ENCODE data around the gene CDC42EP2.

The CDC42EP2 gene

GRCh38 chr11:65340226-65340625 is 25.6 kb downstream of the CDC42EP2 start:
- Histone ChIP-seq H3K27me3 (ENCODE audit: insufficient read depth, poor library complexity, severe bottlenecking) (no peaks in the 10 kb centered on the region), H3K4me3 (replicated peaks; ENCODE audit: insufficient read depth, low read length) (no peak overlapping the region), H3K27ac (replicated peaks) (no peak overlapping the region)
- no peak for DNase-seq (ENCODE audit: low read depth in 1 of 2, low spot score in 1 of 2)
- TF ChIP-seq REST (IDR thresholded peaks at IDR 0.05; ENCODE audit: insufficient replicate concordance, low read depth), result no peak
- no peak for TF ChIP-seq SPI1 (IDR thresholded peaks at IDR 0.05; ENCODE audit: borderline replicate concordance, low read depth)
- no peak for TF ChIP-seq GABPA (IDR thresholded peaks at IDR 0.05; ENCODE audit: low read depth)
- no peak for TF ChIP-seq POLR2AphosphoS5 (IDR thresholded peaks at IDR 0.05; ENCODE audit: low read depth)
- no peak for TF ChIP-seq CTCF (IDR thresholded peaks at IDR 0.05; ENCODE audit: insufficient read depth, low read length)

GRCh38 chr11:65341856-65342255 is 27.2 kb downstream of the CDC42EP2 start:
- no peak for DNase-seq (ENCODE audit: low read depth in 1 of 2, low spot score in 1 of 2)
- TF ChIP-seq CTCF (IDR thresholded peaks at IDR 0.05; ENCODE audit: insufficient read depth, low read length) (no peak), POLR2AphosphoS5 (IDR thresholded peaks at IDR 0.05; ENCODE audit: low read depth) (no peak)
- H3K4me3 ChIP-seq (replicated peaks; ENCODE audit: insufficient read depth, low read length), result no peak overlapping the region
- no peak overlapping the region for H3K27ac ChIP-seq (replicated peaks)
- no peaks in the 10 kb centered on the region for H3K27me3 ChIP-seq (ENCODE audit: insufficient read depth, poor library complexity, severe bottlenecking)

GRCh38 chr11:65351511-65351910 is 36.8 kb downstream of the CDC42EP2 start:
- H3K27ac ChIP-seq (replicated peaks), result no peak overlapping the region
- no peak overlapping the region for H3K4me3 ChIP-seq (replicated peaks; ENCODE audit: insufficient read depth, low read length)
- H3K27me3 ChIP-seq (ENCODE audit: insufficient read depth, poor library complexity, severe bottlenecking), result no peaks in the 10 kb centered on the region
- DNase-seq (ENCODE audit: low read depth in 1 of 2, low spot score in 1 of 2), result no peak
- TF ChIP-seq REST (IDR thresholded peaks at IDR 0.05; ENCODE audit: insufficient replicate concordance, low read depth) (no peak), POLR2AphosphoS5 (IDR thresholded peaks at IDR 0.05; ENCODE audit: low read depth) (no peak), CTCF (IDR thresholded peaks at IDR 0.05; ENCODE audit: insufficient read depth, low read length) (no peak), GABPA (IDR thresholded peaks at IDR 0.05; ENCODE audit: low read depth) (no peak), SPI1 (IDR thresholded peaks at IDR 0.05; ENCODE audit: borderline replicate concordance, low read depth) (no peak)

- H3K27ac ChIP-seq (replicated peaks), result no peak overlapping the region
- DNase-seq (ENCODE audit: low read depth in 1 of 2, low spot score in 1 of 2), result peak in 1 of 2 experiments; percentile 25
- TF ChIP-seq CTCF (IDR thresholded peaks at IDR 0.05; ENCODE audit: insufficient read depth, low read length) (peak; percentile 23), POLR2AphosphoS5 (IDR thresholded peaks at IDR 0.05; ENCODE audit: low read depth) (no peak)
Measured at GRCh38 chr11:65352783-65353182, 38.1 kb downstream of the CDC42EP2 start.

More at GRCh38 chr11:65352783-65353182, 38.1 kb downstream of the CDC42EP2 start:
- Histone ChIP-seq H3K27me3 (ENCODE audit: insufficient read depth, poor library complexity, severe bottlenecking) (no peaks in the 10 kb centered on the region), H3K4me3 (replicated peaks; ENCODE audit: insufficient read depth, low read length) (no peak overlapping the region)

Data from HL-60 (cell line).